Effector memory CD8-positive, alpha-beta T cell (primary cell): ENCODE data around the gene TEX44.

Experiments used
- ATAC-seq: fragments of 150-1000 bp; cut with Tn5 transposase; replicated peaks from 2 replicates; pipeline ENCODE4 v1.10.0; 2021; ENCODE audit warnings: mild to moderate bottlenecking, moderate library complexity
- DNase-seq, 3 experiments: peaks; one replicate each; pipeline ENCODE4 v3.0.0; 2021
- H3K27ac Mint-ChIP-seq, 2 donors: one replicate each; pipeline ENCODE4 v1.8.0; 2022; ENCODE audit warnings: mild to moderate bottlenecking in 2 of 2, mixed read lengths in 2 of 2, moderate library complexity in 2 of 2
- H3K27me3 Mint-ChIP-seq, 2 donors: one replicate each; pipeline ENCODE4 v1.8.0; 2022; ENCODE audit warnings: mixed read lengths in 2 of 2
- H3K36me3 Mint-ChIP-seq: one replicate; pipeline ENCODE4 v1.8.0; 2022; ENCODE audit warnings: mild to moderate bottlenecking, moderate library complexity, mixed read lengths; ENCODE audit not compliant: insufficient read depth
- H3K4me1 Mint-ChIP-seq, 2 donors: one replicate each; pipeline ENCODE4 v1.8.0; 2022; ENCODE audit warnings: low read depth in 2 of 2, mixed read lengths in 2 of 2
- H3K4me3 Mint-ChIP-seq, 2 donors: one replicate each; pipeline ENCODE4 v1.8.0; 2022; ENCODE audit warnings: mild to moderate bottlenecking in 2 of 2, mixed read lengths in 2 of 2, moderate library complexity in 2 of 2
- H3K9me3 Mint-ChIP-seq, 2 donors: one replicate each; pipeline ENCODE4 v1.8.0; 2022; ENCODE audit warnings: mixed read lengths in 2 of 2

TEX44 gene

DNA sequence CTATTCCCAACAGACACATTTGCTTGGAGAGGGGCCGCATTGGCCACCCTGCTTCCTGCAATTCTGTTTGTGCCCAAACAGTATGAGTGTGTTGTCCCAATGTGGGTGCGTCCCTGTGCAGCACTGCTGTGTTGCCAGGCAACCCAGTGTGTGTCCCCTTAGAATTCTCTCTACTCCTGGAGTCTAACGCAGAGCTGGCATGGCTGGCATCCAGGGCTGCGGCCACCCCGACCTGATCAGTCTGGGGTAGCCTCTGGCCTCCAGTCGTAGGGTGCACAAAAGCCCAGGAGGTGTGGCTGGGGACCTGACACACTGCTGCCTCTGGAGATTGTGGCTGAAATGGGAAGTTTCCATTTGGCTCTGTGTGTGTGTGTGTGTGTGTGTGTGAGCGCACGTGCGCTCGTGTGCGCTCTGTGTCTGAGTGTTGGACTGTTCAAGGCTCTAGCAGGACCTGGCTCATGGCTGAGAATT is 48.0 kb downstream of the TEX44 start:
- no peaks in the 10 kb centered on the region for H3K9me3 Mint-ChIP-seq
- no peak overlapping the region for H3K4me3 Mint-ChIP-seq
- DNase-seq (no peak), ATAC-seq (no peak)
- peaks cover 7 to 9% of the 10 kb centered on the region in 2 donors for H3K4me1 Mint-ChIP-seq
- H3K27me3 Mint-ChIP-seq = peaks cover 0 to 7% of the 10 kb centered on the region in 2 donors
- no peaks in the 10 kb centered on the region for H3K36me3 Mint-ChIP-seq
- no peak overlapping the region for H3K27ac Mint-ChIP-seq

DNA sequence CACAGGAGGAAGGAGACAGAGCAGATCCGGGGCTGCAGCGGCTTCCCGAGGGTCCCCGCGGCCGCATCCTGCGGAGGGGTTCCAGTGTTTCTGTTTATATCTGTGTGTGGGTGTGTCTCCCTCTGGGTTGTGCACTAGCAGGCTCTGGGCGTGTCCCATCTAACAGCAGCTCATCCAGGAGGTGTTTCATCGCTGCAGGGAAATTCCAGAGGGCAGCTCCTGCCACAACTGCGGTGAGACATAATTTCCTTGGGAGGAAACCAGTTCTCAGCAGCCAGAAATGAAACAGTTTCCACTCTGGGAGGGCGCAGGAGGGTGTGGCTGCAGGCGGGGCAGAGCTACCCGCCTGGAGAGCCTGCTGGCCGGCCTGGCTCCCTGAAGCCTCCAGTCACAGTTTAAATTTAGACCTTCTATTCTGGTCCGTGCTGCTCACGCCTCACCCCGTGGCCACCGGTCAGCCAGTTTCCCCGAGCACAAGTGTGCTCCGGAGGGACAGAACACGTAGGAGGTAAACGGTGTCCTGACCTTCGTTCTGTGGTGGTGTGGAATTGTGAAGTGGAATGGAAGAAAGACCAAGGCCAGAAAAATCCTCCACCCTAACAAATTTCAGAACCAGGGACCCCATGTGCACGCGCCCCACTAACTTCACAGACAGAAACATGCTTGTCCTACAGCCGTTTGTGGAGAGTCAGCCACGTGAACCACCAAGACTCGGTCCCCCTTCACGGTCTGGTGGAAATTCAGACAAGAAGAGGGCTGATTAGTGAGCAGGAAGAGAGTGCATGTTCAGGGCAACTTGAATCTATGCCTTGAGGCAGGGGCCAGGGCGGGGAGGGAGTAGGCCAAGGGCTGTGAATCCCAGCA is 50.2 kb downstream of the TEX44 start:
- H3K4me1 Mint-ChIP-seq = peaks cover 7 to 9% of the 10 kb centered on the region in 2 donors
- H3K27ac Mint-ChIP-seq = peak overlapping the region in 1 of 2 donors; percentile 62
- peak overlapping the region; percentile 54 to 68 for H3K4me3 Mint-ChIP-seq
- peak; percentile 76 for ATAC-seq
- H3K36me3 Mint-ChIP-seq = no peaks in the 10 kb centered on the region
- DNase-seq = no peak
- H3K9me3 Mint-ChIP-seq = no peaks in the 10 kb centered on the region
- peaks cover 0 to 7% of the 10 kb centered on the region in 2 donors for H3K27me3 Mint-ChIP-seq

DNA sequence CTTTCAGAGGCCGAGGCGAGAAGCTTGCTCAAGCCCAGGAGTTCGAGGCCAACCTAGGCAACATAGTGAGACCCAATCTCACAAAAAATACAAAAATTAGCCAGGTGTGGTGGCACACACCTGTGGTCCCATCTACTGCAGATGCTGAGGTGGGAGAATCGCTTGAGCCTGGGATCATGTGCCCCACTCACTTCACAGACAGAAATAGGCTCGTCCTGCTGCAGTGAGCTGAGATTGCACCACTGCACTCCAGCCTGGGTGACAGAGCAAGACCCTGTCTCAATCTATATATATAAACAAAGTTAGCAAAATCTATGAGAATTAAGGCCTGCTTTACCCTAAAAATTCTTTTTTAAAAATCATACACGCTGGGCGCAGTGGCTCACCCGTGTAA is 50.8 kb downstream of the TEX44 start:
- Mint-ChIP-seq H3K27me3 (peaks cover 0 to 11% of the 10 kb centered on the region in 2 donors), H3K27ac (peak overlapping the region in 1 of 2 donors; percentile 62), H3K4me3 (no peak overlapping the region), H3K9me3 (no peaks in the 10 kb centered on the region), H3K4me1 (peaks cover 7 to 9% of the 10 kb centered on the region in 2 donors), H3K36me3 (no peaks in the 10 kb centered on the region)
- ATAC-seq (no peak), DNase-seq (no peak)
